Measurements from ENCODE around the gene LITAF. TPM values are rescaled to one million over a fixed set of nuclear protein-coding genes. Genes with fewer than 3 reads are reported as not detected.

The LITAF gene
- total RNA-seq, 1 donor from 2014 or later = 55.8 TPM

GRCh38 chr16:11571549-11571948 lies 15.2 kb downstream of the LITAF start:
- TF ChIP-seq CTCF (IDR thresholded peaks at IDR 0.05; ENCODE audit: insufficient read depth, low read length, poor library complexity, severe bottlenecking) = no peak
- no peak for DNase-seq (ENCODE audit: low read depth)
- H3K36me3 ChIP-seq (ENCODE audit: control insufficient read depth, insufficient read depth, low read length) = no peaks in the 10 kb centered on the region

GRCh38 chr16:11570806-11571205 lies 15.9 kb downstream of the LITAF start:
- DNase-seq (ENCODE audit: low read depth) = no peak
- TF ChIP-seq CTCF (IDR thresholded peaks at IDR 0.05; ENCODE audit: insufficient read depth, low read length, poor library complexity, severe bottlenecking) = no peak
- no peaks in the 10 kb centered on the region for H3K36me3 ChIP-seq (ENCODE audit: control insufficient read depth, insufficient read depth, low read length)
- no peak overlapping the region for H3K4me3 ChIP-seq (ENCODE audit: low read depth, low read length)
- H3K27me3 ChIP-seq (ENCODE audit: control insufficient read depth, insufficient read depth, low read length) = no peaks in the 10 kb centered on the region

More at GRCh38 chr16:11571549-11571948, 15.2 kb downstream of the LITAF start:
- Histone ChIP-seq H3K4me3 (ENCODE audit: low read depth, low read length) (no peak overlapping the region), H3K27me3 (ENCODE audit: control insufficient read depth, insufficient read depth, low read length) (no peaks in the 10 kb centered on the region)

- Histone ChIP-seq H3K4me3 (ENCODE audit: low read depth, low read length) (no peak overlapping the region), H3K36me3 (ENCODE audit: control insufficient read depth, insufficient read depth, low read length) (no peaks in the 10 kb centered on the region), H3K27me3 (ENCODE audit: control insufficient read depth, insufficient read depth, low read length) (no peaks in the 10 kb centered on the region)
- no peak for DNase-seq (ENCODE audit: low read depth)
- no peak for TF ChIP-seq CTCF (IDR thresholded peaks at IDR 0.05; ENCODE audit: insufficient read depth, low read length, poor library complexity, severe bottlenecking)
These were observed 16.5 kb downstream of the LITAF start for GRCh38 chr16:11570258-11570657.

GRCh38 chr16:11566398-11566797 lies 20.3 kb downstream of the LITAF start:
- no peaks in the 10 kb centered on the region for H3K36me3 ChIP-seq (ENCODE audit: control insufficient read depth, insufficient read depth, low read length)
- TF ChIP-seq CTCF (IDR thresholded peaks at IDR 0.05; ENCODE audit: insufficient read depth, low read length, poor library complexity, severe bottlenecking) = no peak
- H3K27me3 ChIP-seq (ENCODE audit: control insufficient read depth, insufficient read depth, low read length) = no peaks in the 10 kb centered on the region
- no peak for DNase-seq (ENCODE audit: low read depth)
- no peak overlapping the region for H3K4me3 ChIP-seq (ENCODE audit: low read depth, low read length)

- TF ChIP-seq CTCF (IDR thresholded peaks at IDR 0.05; ENCODE audit: insufficient read depth, low read length, poor library complexity, severe bottlenecking) = no peak
These were observed 21.1 kb downstream of the LITAF start for GRCh38 chr16:11565665-11566064.

More at GRCh38 chr16:11565665-11566064, 21.1 kb downstream of the LITAF start:
- Histone ChIP-seq H3K36me3 (ENCODE audit: control insufficient read depth, insufficient read depth, low read length) (no peaks in the 10 kb centered on the region), H3K27me3 (ENCODE audit: control insufficient read depth, insufficient read depth, low read length) (no peaks in the 10 kb centered on the region), H3K4me3 (ENCODE audit: low read depth, low read length) (no peak overlapping the region)
- DNase-seq (ENCODE audit: low read depth) = no peak

All from kidney epithelial cell (primary cell).